Ecto neural progenitor cell (in vitro differentiated cells): ENCODE measurements around the gene LEMD3.

Experiments
- DNase-seq: peaks from one replicate; pipeline ENCODE4 v3.0.0-alpha.2; 2018; ENCODE audit warnings: low spot score

LEMD3 gene

GRCh38 chr12:65169320-65170208 lies at the start of gene LEMD3:
TSS of gene LEMD3 (plus strand) at chr12:65169583. CDS start at chr12:65169597, 14 bp downstream.
- peak; percentile 87 for DNase-seq

- peak; percentile 82 for DNase-seq
Observed at GRCh38 chr12:65121049-65121955, 48.1 kb upstream of the LEMD3 start, which contains the start of gene WIF1. TSS of gene WIF1 (minus strand) at chr12:65121305. CDS start at chr12:65121191, 114 bp downstream.

GRCh38 chr12:65121956-65122469 lies 47.4 kb upstream of the LEMD3 start:
- DNase-seq = no peak

GRCh38 chr12:65122703-65123102 lies 46.7 kb upstream of the LEMD3 start:
- DNase-seq = no peak

GRCh38 chr12:65123435-65124063 lies 45.8 kb upstream of the LEMD3 start:
- DNase-seq = no peak

GRCh38 chr12:65125247-65125646 lies 44.1 kb upstream of the LEMD3 start:
- DNase-seq = no peak

GRCh38 chr12:65125975-65126374 lies 43.4 kb upstream of the LEMD3 start:
- no peak for DNase-seq

GRCh38 chr12:65126482-65126881 lies 42.9 kb upstream of the LEMD3 start:
- DNase-seq = no peak

GRCh38 chr12:65133879-65134278 lies 35.5 kb upstream of the LEMD3 start:
- DNase-seq = no peak

- DNase-seq = no peak
Observed at GRCh38 chr12:65139389-65139788, 30.0 kb upstream of the LEMD3 start.

GRCh38 chr12:65140738-65141137 lies 28.6 kb upstream of the LEMD3 start:
- no peak for DNase-seq

GRCh38 chr12:65147312-65147905 lies 22.0 kb upstream of the LEMD3 start:
- no peak for DNase-seq

GRCh38 chr12:65152012-65152411 lies 17.4 kb upstream of the LEMD3 start:
- no peak for DNase-seq

- no peak for DNase-seq
Observed at GRCh38 chr12:65152596-65152995, 16.8 kb upstream of the LEMD3 start.

- no peak for DNase-seq
Observed at GRCh38 chr12:65155784-65156183, 13.6 kb upstream of the LEMD3 start.

GRCh38 chr12:65156366-65156841 lies 13.0 kb upstream of the LEMD3 start:
- DNase-seq = no peak

- no peak for DNase-seq
Observed at GRCh38 chr12:65157091-65157490, 12.3 kb upstream of the LEMD3 start.

GRCh38 chr12:65162609-65163008 lies 6.8 kb upstream of the LEMD3 start:
- DNase-seq = no peak

- no peak for DNase-seq
Observed at GRCh38 chr12:65164244-65164643, 5.1 kb upstream of the LEMD3 start.

GRCh38 chr12:65164774-65165173 lies 4.6 kb upstream of the LEMD3 start:
- DNase-seq = no peak

GRCh38 chr12:65168681-65169319 lies 583 bp upstream of the LEMD3 start:
- no peak for DNase-seq
